Right atrium auricular region (tissue), 2 donors: Measurements from ENCODE around the gene CRIP1. TPM values are rescaled to one million over a fixed set of nuclear protein-coding genes. Genes with fewer than 3 reads are reported as not detected.

Experiments
- DNase-seq: peaks from one replicate; pipeline ENCODE4 v3.0.0-alpha.2; 2019; ENCODE audit warnings: low spot score
- H3K27ac ChIP-seq, 2 donors: fragments of 200-600 bp; sonication (generic); 1 replicate in 1 of 2; 2 replicates in 1 of 2; pipeline ENCODE4 v1.5.1; 2016 to 2019
- H3K27me3 ChIP-seq, 2 donors: fragments of 200-600 bp; sonication (generic); one replicate each; pipeline versions ENCODE4 v1.5.1 to v1.6.0; 2017 to 2019
- H3K36me3 ChIP-seq: fragments of 200-600 bp; sonication (generic); one replicate; pipeline ENCODE4 v1.5.1; 2016
- H3K4me1 ChIP-seq, 2 donors: fragments of 200-600 bp; sonication (generic); one replicate each; pipeline versions ENCODE4 v1.5.1 to v1.6.0; 2017 to 2019
- H3K4me3 ChIP-seq, 2 donors: fragments of 200-600 bp; sonication (generic); 1 replicate in 1 of 2; 2 replicates in 1 of 2; pipeline ENCODE4 v1.5.1; 2017 to 2019; ENCODE audit warnings: mild to moderate bottlenecking in 1 of 2, moderate library complexity in 1 of 2
- H3K9me3 ChIP-seq, 2 donors: fragments of 200-600 bp; sonication (generic); one replicate each; pipeline ENCODE4 v1.5.1; 2019
- CTCF ChIP-seq, 2 donors: fragments of 200-600 bp; sonication (generic); IDR thresholded peaks; one replicate each; pipeline ENCODE4 v1.5.1; 2019; ENCODE audit warnings: antibody characterized with exemption in 2 of 2
- total RNA-seq, 2 donors: library from RNA; depleted of rRNA; stranded (reverse); fragments of >200 nt; gene quantifications; one replicate each; pipeline ENCODE4 v1.1.0, GENCODE V29; 2016

Gene CRIP1
- total RNA-seq, 2 donors from 2014 or later = 42.9 to 79.2 TPM

- Histone ChIP-seq H3K4me3 (no peak overlapping the region), H3K27ac (no peak overlapping the region), H3K4me1 (peaks cover 0 to 33% of the 10 kb centered on the region in 2 donors), H3K9me3 (no peaks in the 10 kb centered on the region), H3K36me3 (peaks cover 26% of the 10 kb centered on the region), H3K27me3 (no peaks in the 10 kb centered on the region)
- TF ChIP-seq CTCF (IDR thresholded peaks at IDR 0.05) = no peak
- DNase-seq = no peak
Measured at GRCh38 chr14:105450123-105450505, 36.6 kb upstream of the CRIP1 start.

- Histone ChIP-seq H3K27me3 (no peaks in the 10 kb centered on the region), H3K9me3 (no peaks in the 10 kb centered on the region), H3K4me1 (peaks cover 0 to 33% of the 10 kb centered on the region in 2 donors), H3K4me3 (no peak overlapping the region), H3K36me3 (peaks cover 35% of the 10 kb centered on the region), H3K27ac (no peak overlapping the region)
- no peak for TF ChIP-seq CTCF (IDR thresholded peaks at IDR 0.05)
- no peak for DNase-seq
Measured at GRCh38 chr14:105450864-105451720, 35.6 kb upstream of the CRIP1 start.

DNA sequence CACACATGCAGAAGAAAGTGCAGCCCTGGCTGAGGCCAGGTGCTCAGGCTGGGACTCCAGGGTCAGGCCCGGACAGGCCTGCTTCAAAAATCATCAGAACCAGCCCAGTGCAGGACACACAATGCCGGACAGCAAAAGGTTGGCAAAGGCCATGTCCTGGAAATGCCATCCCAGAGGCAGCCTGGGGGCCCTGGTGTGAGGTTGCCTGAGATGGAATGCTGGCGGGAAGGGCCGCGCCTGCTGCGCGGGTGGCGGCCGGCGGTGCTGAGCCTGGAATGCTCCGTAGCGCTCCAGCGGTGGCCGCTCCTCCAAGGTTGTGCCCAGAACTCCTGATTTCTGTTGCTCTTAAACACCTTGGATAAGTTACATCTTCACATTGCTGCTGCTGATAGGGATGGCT is 33.7 kb upstream of the CRIP1 start:
- no peaks in the 10 kb centered on the region for H3K27me3 ChIP-seq
- no peak for DNase-seq
- H3K4me1 ChIP-seq = peaks cover 0 to 22% of the 10 kb centered on the region in 2 donors
- H3K9me3 ChIP-seq = no peaks in the 10 kb centered on the region
- no peak overlapping the region for H3K27ac ChIP-seq
- no peak overlapping the region for H3K4me3 ChIP-seq
- H3K36me3 ChIP-seq = peaks cover 52% of the 10 kb centered on the region
- TF ChIP-seq CTCF (IDR thresholded peaks at IDR 0.05) = no peak

DNA sequence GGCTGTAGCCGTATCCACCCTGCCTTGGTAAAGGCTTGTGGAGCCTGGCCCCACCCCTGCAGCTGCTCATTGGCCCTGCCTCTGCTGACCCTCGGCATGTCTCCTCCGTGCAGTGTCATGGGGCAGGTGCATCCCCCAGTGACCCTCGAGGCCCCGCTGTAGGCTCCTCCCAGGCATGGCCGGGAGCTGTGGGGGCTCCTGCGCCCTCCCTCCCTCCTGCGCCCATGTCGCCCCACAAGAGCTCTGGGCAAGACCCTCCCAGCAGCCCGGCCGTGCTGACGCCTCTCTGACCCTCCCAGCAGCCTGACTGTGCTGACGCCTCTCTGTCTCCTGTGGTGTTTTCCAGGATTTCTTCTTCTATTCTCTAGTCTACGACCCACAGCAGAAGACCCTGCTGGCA is 32.8 kb upstream of the CRIP1 start:
- Histone ChIP-seq H3K36me3 (peaks cover 57% of the 10 kb centered on the region), H3K27me3 (no peaks in the 10 kb centered on the region), H3K4me3 (no peak overlapping the region), H3K27ac (no peak overlapping the region), H3K9me3 (no peaks in the 10 kb centered on the region), H3K4me1 (peaks cover 0 to 13% of the 10 kb centered on the region in 2 donors)
- DNase-seq = no peak
- TF ChIP-seq CTCF (IDR thresholded peaks at IDR 0.05) = no peak

- H3K27ac ChIP-seq = no peak overlapping the region
- no peaks in the 10 kb centered on the region for H3K9me3 ChIP-seq
- H3K4me1 ChIP-seq = no peaks in the 10 kb centered on the region
- H3K27me3 ChIP-seq = no peaks in the 10 kb centered on the region
- H3K4me3 ChIP-seq = no peak overlapping the region
- no peak for DNase-seq
- TF ChIP-seq CTCF (IDR thresholded peaks at IDR 0.05) = no peak
- peaks cover 53% of the 10 kb centered on the region for H3K36me3 ChIP-seq
Measured at GRCh38 chr14:105455086-105455640, 31.5 kb upstream of the CRIP1 start.
